ENCODE data around the gene FDXR. TPM values are rescaled to one million over a fixed set of nuclear protein-coding genes. Genes with fewer than 3 reads are reported as not detected.

The FDXR gene
- total RNA-seq, 1 donor from 2014 or later, result 93.1 TPM

DNA sequence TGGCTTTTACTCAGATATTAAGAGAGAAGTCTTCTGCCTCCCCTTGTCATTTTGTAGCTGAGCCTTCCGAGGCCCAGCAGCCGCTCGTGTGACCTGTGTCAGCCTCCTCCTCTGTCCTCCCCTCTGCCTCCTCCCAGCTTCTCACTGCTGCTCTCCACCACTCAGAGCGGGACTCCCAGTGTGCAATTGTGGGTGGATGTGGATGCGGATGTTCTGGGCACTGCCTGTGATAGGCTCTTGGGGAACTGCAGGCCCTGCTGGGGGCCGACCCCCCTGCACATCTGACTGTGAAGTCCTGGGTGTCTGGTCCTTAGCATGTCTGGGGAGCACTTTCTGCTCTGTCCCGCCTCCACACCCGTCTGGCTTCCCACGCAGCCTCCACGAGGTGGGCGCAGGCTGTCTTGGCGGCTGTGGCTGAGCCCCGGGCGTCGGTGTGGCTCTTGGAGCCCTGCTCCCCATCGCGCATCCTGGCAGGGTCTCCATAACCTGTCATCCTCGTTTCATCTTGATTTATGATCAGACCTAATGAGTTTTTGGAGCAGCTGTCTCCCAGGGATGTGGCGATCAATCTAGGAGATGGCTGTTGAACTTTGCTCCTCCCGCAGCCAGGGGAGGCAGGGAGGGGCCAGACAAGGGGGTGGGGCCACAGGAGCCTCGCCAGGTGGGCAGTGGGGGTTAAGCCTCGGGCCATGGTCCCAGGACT lies 41.2 kb downstream of the FDXR start:
- intact Hi-C loops (cut with DNase I), result no loop called here
- Histone ChIP-seq H3K36me3 (peaks cover 0 to 8% of the 10 kb centered on the region in 2 donors), H3K27ac (no peak overlapping the region), H3K4me1 (no peaks in the 10 kb centered on the region), H3K9me3 (no peaks in the 10 kb centered on the region), H3K4me3 (no peak overlapping the region), H3K27me3 (no peaks in the 10 kb centered on the region)
- no peak for TF ChIP-seq CTCF (IDR thresholded peaks at IDR 0.05)
- no peak for DNase-seq (ENCODE audit: low spot score in 2 of 2)

GRCh38 chr17:74830861-74831260 lies 41.9 kb downstream of the FDXR start:
- H3K36me3 ChIP-seq, result peaks cover 0 to 2% of the 10 kb centered on the region in 2 donors
- no peak overlapping the region for H3K4me3 ChIP-seq
- H3K27me3 ChIP-seq, result no peaks in the 10 kb centered on the region
- H3K4me1 ChIP-seq, result no peaks in the 10 kb centered on the region
- DNase-seq (ENCODE audit: low spot score in 2 of 2), result no peak
- H3K27ac ChIP-seq, result no peak overlapping the region
- no peaks in the 10 kb centered on the region for H3K9me3 ChIP-seq
- intact Hi-C loops (cut with DNase I), result no loop called here
- TF ChIP-seq CTCF (IDR thresholded peaks at IDR 0.05), result no peak

GRCh38 chr17:74827800-74828199 lies 45.0 kb downstream of the FDXR start:
- intact Hi-C loops (cut with DNase I), result no loop called here
- H3K36me3 ChIP-seq, result no peaks in the 10 kb centered on the region
- no peaks in the 10 kb centered on the region for H3K4me1 ChIP-seq
- H3K27me3 ChIP-seq, result no peaks in the 10 kb centered on the region
- TF ChIP-seq CTCF (IDR thresholded peaks at IDR 0.05), result no peak
- no peak for DNase-seq (ENCODE audit: low spot score in 2 of 2)
- H3K4me3 ChIP-seq, result no peak overlapping the region
- H3K27ac ChIP-seq, result no peak overlapping the region
- no peaks in the 10 kb centered on the region for H3K9me3 ChIP-seq

DNA sequence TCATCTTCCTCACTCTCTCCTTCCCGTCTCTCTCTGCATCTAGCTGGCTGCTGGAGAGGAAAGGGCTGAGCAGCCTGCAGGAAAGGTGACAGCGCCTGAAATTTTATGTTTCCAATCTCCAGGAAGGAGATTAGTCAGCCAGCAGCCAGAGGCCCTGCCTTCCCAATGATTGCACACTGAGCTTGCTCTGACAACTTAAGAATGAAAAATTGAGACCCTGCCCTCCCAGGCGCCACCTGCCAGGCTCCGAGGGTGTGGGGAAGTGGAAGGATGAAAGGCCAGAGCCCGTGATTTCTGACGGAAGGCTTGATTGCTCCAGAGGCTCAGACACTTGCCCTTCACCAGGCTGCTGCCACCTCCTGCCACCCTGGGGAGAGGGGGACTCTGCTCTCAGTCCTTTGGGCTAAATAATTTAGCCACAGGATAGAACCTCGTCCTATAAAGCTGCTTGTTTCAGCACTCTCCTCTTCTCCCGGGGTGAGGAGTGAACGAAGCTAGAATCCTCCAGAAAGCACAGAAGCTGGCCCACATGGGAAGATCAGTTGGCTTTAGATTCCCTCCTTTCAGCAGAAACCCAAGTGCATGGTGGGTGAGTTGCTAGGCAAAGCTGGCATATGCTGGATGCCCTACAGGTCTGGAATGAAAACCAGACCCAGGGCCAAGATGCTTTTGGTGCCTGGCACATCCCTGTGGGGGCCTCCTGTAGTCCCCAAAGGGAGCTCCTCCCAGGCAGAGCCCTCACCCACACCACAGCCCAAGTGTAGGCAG lies 46.7 kb downstream of the FDXR start:
- intact Hi-C loops (cut with DNase I), result no loop called here
- no peak for TF ChIP-seq CTCF (IDR thresholded peaks at IDR 0.05)
- H3K9me3 ChIP-seq, result no peaks in the 10 kb centered on the region
- DNase-seq (ENCODE audit: low spot score in 2 of 2), result no peak
- H3K27me3 ChIP-seq, result no peaks in the 10 kb centered on the region
- H3K4me3 ChIP-seq, result no peak overlapping the region
- H3K36me3 ChIP-seq, result peaks cover 0 to 4% of the 10 kb centered on the region in 2 donors
- no peaks in the 10 kb centered on the region for H3K4me1 ChIP-seq
- no peak overlapping the region for H3K27ac ChIP-seq

GRCh38 chr17:74824961-74825627 lies 47.7 kb downstream of the FDXR start:
- H3K36me3 ChIP-seq, result peaks cover 8 to 14% of the 10 kb centered on the region in 2 donors
- H3K4me3 ChIP-seq, result no peak overlapping the region
- DNase-seq (ENCODE audit: low spot score in 2 of 2), result no peak
- H3K9me3 ChIP-seq, result no peaks in the 10 kb centered on the region
- H3K27ac ChIP-seq, result no peak overlapping the region
- H3K4me1 ChIP-seq, result no peaks in the 10 kb centered on the region
- intact Hi-C loops (cut with DNase I), result no loop called here
- H3K27me3 ChIP-seq, result no peaks in the 10 kb centered on the region
- no peak for TF ChIP-seq CTCF (IDR thresholded peaks at IDR 0.05)
